Mesendoderm (in vitro differentiated cells): ENCODE data around the gene CMC2.

ENCODE experiments used
- DNase-seq: peaks from one replicate; pipeline ENCODE4 v3.0.0; 2013
- H2AK5ac ChIP-seq: 2 replicates; pipeline ENCODE4 v1.6.1; 2013; ENCODE audit warnings: low read length, inconsistent platforms
- H2BK120ac ChIP-seq: 2 replicates; pipeline ENCODE4 v1.6.1; 2013; ENCODE audit warnings: low read depth, mild to moderate bottlenecking, low read length, moderate library complexity, mixed read lengths
- H2BK15ac ChIP-seq: replicated peaks from 2 replicates; pipeline ENCODE4 v1.6.1; 2013; ENCODE audit warnings: low read depth, mild to moderate bottlenecking, moderate library complexity
- H2BK5ac ChIP-seq: 2 replicates; pipeline ENCODE4 v1.6.1; 2013; ENCODE audit warnings: low read length, inconsistent platforms
- H3K18ac ChIP-seq: 2 replicates; pipeline ENCODE4 v1.6.1; 2013; ENCODE audit warnings: mild to moderate bottlenecking, low read length, mixed read lengths
- H3K23ac ChIP-seq: one replicate; pipeline ENCODE4 v1.6.1; 2013; ENCODE audit warnings: low read length
- H3K27ac ChIP-seq: 2 replicates; pipeline ENCODE4 v1.5.1; 2013; ENCODE audit warnings: low read depth, mild to moderate bottlenecking, inconsistent platforms, low read length, moderate library complexity
- H3K27me3 ChIP-seq: 2 replicates; pipeline ENCODE4 v1.6.1; 2013; ENCODE audit warnings: low read length, control low read depth, mild to moderate bottlenecking, inconsistent platforms; ENCODE audit not compliant: insufficient read depth, poor library complexity
- H3K36me3 ChIP-seq: 2 replicates; pipeline ENCODE4 v1.6.1; 2013; ENCODE audit warnings: low read length, inconsistent platforms; ENCODE audit not compliant: control insufficient read depth, insufficient read depth
- H3K4ac ChIP-seq: one replicate; pipeline ENCODE4 v1.6.1; 2013; ENCODE audit warnings: low read depth, mild to moderate bottlenecking, low read length, moderate library complexity
- H3K4me1 ChIP-seq: 2 replicates; pipeline ENCODE4 v1.6.1; 2013; ENCODE audit warnings: low read depth, low read length, inconsistent platforms; ENCODE audit not compliant: control insufficient read depth
- H3K4me2 ChIP-seq: 2 replicates; pipeline ENCODE4 v1.6.1; 2013; ENCODE audit warnings: low read length
- H3K4me3 ChIP-seq: 2 replicates; pipeline ENCODE4 v1.5.1; 2013; ENCODE audit warnings: mild to moderate bottlenecking, low read length
- H3K56ac ChIP-seq: one replicate; pipeline ENCODE4 v1.6.1; 2013; ENCODE audit warnings: low read length
- H3K79me1 ChIP-seq: 2 replicates; pipeline ENCODE4 v1.6.1; 2013; ENCODE audit warnings: low read length, inconsistent platforms
- H3K79me2 ChIP-seq: 2 replicates; pipeline ENCODE4 v1.6.1; 2013; ENCODE audit warnings: mild to moderate bottlenecking, low read length; ENCODE audit not compliant: control insufficient read depth, insufficient read depth
- H3K9ac ChIP-seq: 2 replicates; pipeline ENCODE4 v1.6.1; 2013; ENCODE audit warnings: low read length, inconsistent platforms
- H4K5ac ChIP-seq: one replicate; pipeline ENCODE4 v1.6.1; 2013; ENCODE audit warnings: low read length
- H4K8ac ChIP-seq: one replicate; pipeline ENCODE4 v1.6.1; 2013; ENCODE audit warnings: low read depth, mild to moderate bottlenecking, control low read depth, low read length, moderate library complexity
- WGBS: extraction: QIAGEN DNeasy Blood & Tissue Kit; methylation state at CpG from one replicate; pipeline ENCODE4 v1.1.7; 2013; ENCODE audit warnings: low lambda C conversion rate, missing lambda C conversion rate; ENCODE audit not compliant: insufficient coverage; ENCODE audit errors: extremely low coverage; 5-methylcytosine and 5-hydroxymethylcytosine counted together

CMC2 gene

DNA sequence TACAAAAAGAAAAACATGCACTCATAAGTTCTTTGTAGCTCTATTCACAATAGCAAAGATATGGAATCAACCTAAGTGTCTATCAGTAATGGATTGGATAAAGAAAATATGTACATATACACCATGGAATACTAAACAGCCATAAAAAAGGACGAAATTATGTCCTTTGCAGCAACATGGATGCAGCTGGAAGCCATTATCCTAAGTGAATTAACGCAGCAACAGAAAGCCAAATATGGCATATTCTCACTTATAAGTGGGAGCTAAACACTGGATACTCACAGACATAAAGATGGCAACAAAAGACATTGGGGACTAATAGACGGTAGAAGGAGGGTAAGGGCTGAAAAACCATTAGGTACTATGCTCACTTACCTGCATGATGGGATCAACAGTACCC, 5.8 kb downstream of the CMC2 start:
- H2BK120ac ChIP-seq, result no peak overlapping the region
- no peaks in the 10 kb centered on the region for H3K4me1 ChIP-seq
- H3K27ac ChIP-seq, result no peak overlapping the region
- no peak overlapping the region for H3K56ac ChIP-seq
- H3K79me1 ChIP-seq, result peaks cover 15% of the 10 kb centered on the region
- no peak for DNase-seq
- H2BK5ac ChIP-seq, result no peak overlapping the region
- no peak overlapping the region for H3K18ac ChIP-seq
- H3K4me3 ChIP-seq, result no peak overlapping the region
- no peaks in the 10 kb centered on the region for H3K27me3 ChIP-seq
- H4K5ac ChIP-seq, result no peak overlapping the region
- no peak overlapping the region for H4K8ac ChIP-seq
- no peak overlapping the region for H3K23ac ChIP-seq
- no peak overlapping the region for H2BK15ac ChIP-seq
- no CpG with 5 or more reads among the region's 3 CpGs for WGBS
- no peak overlapping the region for H3K9ac ChIP-seq
- H3K4ac ChIP-seq, result no peak overlapping the region
- H3K79me2 ChIP-seq, result peaks cover 67% of the 10 kb centered on the region
- no peak overlapping the region for H3K4me2 ChIP-seq
- H2AK5ac ChIP-seq, result no peak overlapping the region
- no peaks in the 10 kb centered on the region for H3K36me3 ChIP-seq

DNA sequence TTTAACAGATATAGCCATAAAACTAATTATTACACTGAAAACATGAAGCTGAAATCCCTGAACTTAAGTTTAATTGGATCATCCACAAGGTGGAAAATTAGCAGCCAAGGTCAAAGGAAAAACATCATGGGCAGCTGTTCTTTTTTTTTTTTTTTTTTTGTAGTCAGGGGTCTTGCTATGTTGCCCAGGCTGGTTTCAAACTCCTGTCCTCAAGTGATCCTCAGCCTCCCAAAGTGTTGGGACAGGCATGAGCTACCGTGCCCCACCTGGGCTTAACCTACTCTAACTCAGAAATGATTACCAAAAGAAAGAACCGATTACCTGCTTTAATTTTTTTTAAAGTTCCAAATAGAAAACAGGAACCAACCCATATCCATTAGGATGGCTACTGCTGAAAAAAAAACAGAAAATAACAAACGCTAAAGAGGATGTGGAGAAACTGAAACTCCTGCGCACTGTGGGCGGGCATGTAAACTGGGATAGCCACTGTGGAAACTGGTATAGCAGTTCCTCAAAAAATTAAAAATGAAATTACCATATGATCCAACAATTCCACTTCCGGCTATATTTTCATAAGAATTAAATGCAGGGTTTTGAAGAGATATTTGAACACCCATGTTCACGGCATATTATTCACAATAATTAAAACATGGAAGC, 8.6 kb downstream of the CMC2 start:
- Histone ChIP-seq H3K18ac (no peak overlapping the region), H3K4me1 (no peaks in the 10 kb centered on the region), H2BK5ac (no peak overlapping the region), H3K27me3 (no peaks in the 10 kb centered on the region), H3K9ac (no peak overlapping the region), H3K36me3 (no peaks in the 10 kb centered on the region), H3K4me3 (no peak overlapping the region), H3K56ac (no peak overlapping the region), H4K5ac (no peak overlapping the region), H3K79me1 (peaks cover 13% of the 10 kb centered on the region), H3K23ac (no peak overlapping the region), H2AK5ac (no peak overlapping the region), H3K4ac (no peak overlapping the region), H2BK120ac (no peak overlapping the region), H3K79me2 (peaks cover 44% of the 10 kb centered on the region), H2BK15ac (no peak overlapping the region), H3K4me2 (no peak overlapping the region), H3K27ac (no peak overlapping the region), H4K8ac (no peak overlapping the region)
- no CpG with 5 or more reads among the region's 7 CpGs for WGBS
- no peak for DNase-seq

DNA sequence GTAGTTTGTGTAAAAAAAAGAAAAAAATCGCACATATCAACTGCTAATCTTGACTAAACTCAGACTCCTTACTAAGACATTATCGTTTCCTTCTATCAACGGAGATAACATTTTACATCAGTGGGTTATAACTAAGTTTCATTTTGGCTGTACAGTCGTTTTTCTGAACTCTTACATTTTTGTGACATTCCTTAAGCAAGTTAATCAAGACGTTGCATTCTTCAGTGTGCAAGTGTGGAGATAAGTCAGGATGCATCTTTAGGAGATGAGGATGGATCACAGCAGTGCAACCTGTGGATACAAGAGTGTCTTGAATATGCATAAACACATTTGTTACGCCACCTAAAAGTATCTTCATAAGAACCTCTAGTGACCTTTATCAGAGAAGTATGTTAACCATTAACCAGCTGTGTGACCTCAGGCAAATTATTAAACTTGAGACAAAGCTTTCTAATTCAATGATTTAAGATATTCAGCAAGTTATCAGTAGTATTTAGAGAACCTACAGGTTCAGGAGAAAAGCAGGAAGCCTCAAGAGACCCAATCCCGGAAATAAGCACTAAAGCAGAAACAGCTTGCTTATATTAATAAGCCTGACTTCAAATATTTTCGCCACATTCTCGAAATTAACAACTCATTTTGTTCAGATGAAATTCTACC, 9.4 kb downstream of the CMC2 start:
- DNase-seq, result no peak
- H3K79me2 ChIP-seq, result peaks cover 38% of the 10 kb centered on the region

DNA sequence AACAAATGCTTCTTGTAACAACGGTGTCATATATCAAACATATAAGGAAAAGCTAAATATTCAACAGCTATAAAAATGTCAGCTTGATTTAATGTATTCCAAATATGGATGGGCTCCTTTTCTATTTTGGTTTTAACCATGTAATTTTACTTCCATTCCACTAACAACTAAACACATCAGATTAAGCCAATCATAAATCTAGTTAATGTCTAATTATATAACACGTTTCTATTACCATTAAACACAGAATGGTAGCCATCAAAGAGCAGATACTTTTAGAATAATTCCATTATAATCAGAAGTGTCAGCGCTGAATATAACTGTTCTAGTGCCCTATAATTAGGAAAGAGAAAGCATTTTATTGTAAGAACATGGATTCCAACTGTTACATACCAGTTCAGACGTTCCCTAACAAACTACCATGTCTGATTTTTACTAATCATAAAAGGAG, 10.0 kb downstream of the CMC2 start:
- H2BK5ac ChIP-seq, result no peak overlapping the region
- no peak overlapping the region for H3K18ac ChIP-seq
- H3K4me1 ChIP-seq, result no peaks in the 10 kb centered on the region
- H3K79me1 ChIP-seq, result peaks cover 11% of the 10 kb centered on the region
- H3K9ac ChIP-seq, result no peak overlapping the region
- H3K27me3 ChIP-seq, result no peaks in the 10 kb centered on the region
- no peaks in the 10 kb centered on the region for H3K36me3 ChIP-seq
- H3K23ac ChIP-seq, result no peak overlapping the region
- 100% methylated on average over 1 of the region's 4 CpGs for WGBS
- no peak overlapping the region for H2AK5ac ChIP-seq
- H3K27ac ChIP-seq, result no peak overlapping the region
- H4K5ac ChIP-seq, result no peak overlapping the region
- H2BK15ac ChIP-seq, result no peak overlapping the region
- no peak overlapping the region for H3K56ac ChIP-seq
- H3K79me2 ChIP-seq, result peaks cover 33% of the 10 kb centered on the region
- no peak for DNase-seq
- no peak overlapping the region for H3K4me2 ChIP-seq
- H3K4me3 ChIP-seq, result no peak overlapping the region
- no peak overlapping the region for H3K4ac ChIP-seq
- H4K8ac ChIP-seq, result no peak overlapping the region
- H2BK120ac ChIP-seq, result no peak overlapping the region

More for the DNA sequence above, 9.4 kb downstream of the CMC2 start:
- Histone ChIP-seq H3K79me1 (peaks cover 11% of the 10 kb centered on the region), H2BK120ac (no peak overlapping the region), H3K36me3 (no peaks in the 10 kb centered on the region), H2BK15ac (no peak overlapping the region), H3K4me3 (no peak overlapping the region), H4K5ac (no peak overlapping the region), H3K27me3 (no peaks in the 10 kb centered on the region), H3K27ac (no peak overlapping the region), H3K4me1 (no peaks in the 10 kb centered on the region), H3K9ac (no peak overlapping the region), H2BK5ac (no peak overlapping the region), H2AK5ac (no peak overlapping the region), H3K18ac (no peak overlapping the region), H3K4me2 (no peak overlapping the region), H3K23ac (no peak overlapping the region), H3K56ac (no peak overlapping the region), H4K8ac (no peak overlapping the region), H3K4ac (no peak overlapping the region)
- 100% methylated on average over 2 of the region's 9 CpGs for WGBS

DNA sequence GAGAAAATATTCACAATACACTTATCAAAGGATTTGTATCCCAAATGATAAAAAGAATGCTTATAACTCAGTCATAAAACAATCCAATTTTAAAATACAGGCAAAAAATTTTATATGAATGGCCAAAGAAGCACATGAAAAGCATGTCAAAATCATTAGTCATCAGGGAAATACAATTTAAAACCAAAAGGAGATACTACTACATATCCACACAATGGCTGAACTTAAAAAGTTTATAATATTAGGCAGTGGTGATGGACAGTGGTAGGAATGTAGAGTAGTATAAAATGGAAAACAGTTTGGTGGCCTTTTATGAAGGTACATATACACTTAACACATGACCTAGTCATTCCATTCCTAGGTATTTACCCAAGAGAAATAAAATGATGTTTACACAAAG, 12.2 kb downstream of the CMC2 start:
- no peak overlapping the region for H3K4me3 ChIP-seq
- no peak overlapping the region for H3K9ac ChIP-seq
- H3K79me2 ChIP-seq, result peaks cover 23% of the 10 kb centered on the region
- H2BK5ac ChIP-seq, result no peak overlapping the region
- DNase-seq, result no peak
- no peaks in the 10 kb centered on the region for H3K27me3 ChIP-seq
- H2AK5ac ChIP-seq, result no peak overlapping the region
- H3K23ac ChIP-seq, result no peak overlapping the region
- H3K4me1 ChIP-seq, result no peaks in the 10 kb centered on the region
- no peak overlapping the region for H3K4me2 ChIP-seq
- no peak overlapping the region for H2BK15ac ChIP-seq
- no peak overlapping the region for H3K27ac ChIP-seq
- no peak overlapping the region for H4K8ac ChIP-seq
- no peak overlapping the region for H4K5ac ChIP-seq
- H3K56ac ChIP-seq, result no peak overlapping the region
- H3K18ac ChIP-seq, result no peak overlapping the region
- H3K79me1 ChIP-seq, result peaks cover 6% of the 10 kb centered on the region
- no peak overlapping the region for H3K4ac ChIP-seq
- no peaks in the 10 kb centered on the region for H3K36me3 ChIP-seq
- H2BK120ac ChIP-seq, result no peak overlapping the region

DNA sequence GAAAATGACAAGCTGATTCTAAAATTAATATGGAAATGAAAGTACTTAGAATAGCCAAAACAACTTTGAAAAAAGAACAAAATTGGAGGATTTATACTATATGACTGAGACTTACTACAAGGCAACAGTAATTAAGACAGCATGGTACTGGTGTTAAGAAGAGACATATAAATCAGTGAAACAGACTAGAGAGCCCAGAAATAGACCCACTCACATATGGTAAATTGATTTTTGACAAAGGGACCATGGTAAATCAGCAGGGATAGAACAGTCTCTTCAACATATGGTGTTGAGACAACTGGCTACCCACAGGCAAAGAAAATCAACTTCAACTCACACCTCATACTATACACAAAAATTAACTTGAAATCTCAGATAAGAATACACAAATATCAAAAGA, 12.9 kb downstream of the CMC2 start:
- no peaks in the 10 kb centered on the region for H3K4me1 ChIP-seq
- no peak overlapping the region for H4K5ac ChIP-seq
- H3K4me3 ChIP-seq, result no peak overlapping the region
- H3K4me2 ChIP-seq, result no peak overlapping the region
- H2BK15ac ChIP-seq, result no peak overlapping the region
- H2BK5ac ChIP-seq, result no peak overlapping the region
- H3K56ac ChIP-seq, result no peak overlapping the region
- no peak overlapping the region for H3K27ac ChIP-seq
- peaks cover 16% of the 10 kb centered on the region for H3K79me2 ChIP-seq
- H2AK5ac ChIP-seq, result no peak overlapping the region
- H3K36me3 ChIP-seq, result no peaks in the 10 kb centered on the region
- no peak overlapping the region for H3K4ac ChIP-seq
- H4K8ac ChIP-seq, result no peak overlapping the region
- no peak overlapping the region for H3K23ac ChIP-seq
- peaks cover 4% of the 10 kb centered on the region for H3K79me1 ChIP-seq
- H2BK120ac ChIP-seq, result no peak overlapping the region
- DNase-seq, result no peak
- H3K9ac ChIP-seq, result no peak overlapping the region
- H3K27me3 ChIP-seq, result no peaks in the 10 kb centered on the region
- no peak overlapping the region for H3K18ac ChIP-seq
